Gastroesophageal sphincter (tissue), 3 donors: Measurements from ENCODE around the gene USP5.
A peak's percentile ranks its signal among the peaks of the same experiment; 100 is the strongest.

Experiments
- CTCF ChIP-seq, 4 experiments: fragments of 200-600 bp in 2 of 4; fragments of 450-650 bp in 2 of 4; sonication (generic) in 1 of 4; IDR thresholded peaks; one replicate each; pipeline ENCODE4 v1.5.1; 2017 to 2019; ENCODE audit warnings: antibody characterized with exemption in 4 of 4, mild to moderate bottlenecking in 2 of 4, moderate library complexity in 2 of 4
- EP300 ChIP-seq: sonication (generic); formaldehyde crosslinking; IDR thresholded peaks from one replicate; pipeline ENCODE4 v1.6.1; 2017; ENCODE audit warnings: antibody characterized with exemption, mild to moderate bottlenecking
- POLR2A ChIP-seq, 2 donors: fragments of 450-650 bp; IDR thresholded peaks; one replicate each; pipeline ENCODE4 v1.6.1; 2017; ENCODE audit warnings: antibody characterized with exemption in 2 of 2, mild to moderate bottlenecking in 2 of 2, moderate library complexity in 1 of 2
- POLR2AphosphoS5 ChIP-seq: sonication (generic); formaldehyde crosslinking; IDR thresholded peaks from one replicate; pipeline ENCODE4 v1.6.1; 2017; ENCODE audit warnings: antibody characterized with exemption

- peak in 1 of 4 experiments; percentile 8 for TF ChIP-seq CTCF (IDR thresholded peaks at IDR 0.05)
- peak; percentile 52 to 83 for TF ChIP-seq POLR2A (IDR thresholded peaks at IDR 0.05)
- TF ChIP-seq POLR2AphosphoS5, result peak; percentile 88
- TF ChIP-seq EP300, result no peak
Observed at GRCh38 chr12:6851153-6851920, 613 bp upstream of the USP5 start, which contains the start of gene CDCA3.
